Measurements from ENCODE around the gene RBM8A. TPM values are rescaled to one million over a fixed set of nuclear protein-coding genes. Genes with fewer than 3 reads are reported as not detected.
A peak's percentile ranks its signal among the peaks of the same experiment; 100 is the strongest.

The RBM8A gene
- total and polyA plus RNA-seq, 4 donors: 48.8 to 66.2 (median 57.5) TPM

- no peak for TF ChIP-seq HNF4G (IDR thresholded peaks at IDR 0.05)
Observed at GRCh38 chr1:145886816-145887215, 40.5 kb downstream of the RBM8A start (continued).

- Histone ChIP-seq H3K27ac (ENCODE audit: low read depth in 1 of 2, low read length in 2 of 2) (no peak overlapping the region), H3K9ac (ENCODE audit: low read depth in 1 of 2, low read length in 2 of 2) (no peak overlapping the region), H3K4me1 (ENCODE audit: control insufficient read depth in 4 of 4, insufficient read depth in 4 of 4, low read length in 3 of 4) (peaks cover 0 to 13% (median 8%) of the 10 kb centered on the region in 4 donors), H3K36me3 (ENCODE audit: control insufficient read depth in 4 of 4, insufficient read depth in 3 of 4, low read depth in 1 of 4, low read length in 3 of 4) (no peaks in the 10 kb centered on the region), H3K4me3 (ENCODE audit: low read depth in 1 of 3, low read length in 3 of 3) (peak overlapping the region in 2 of 3 donors; percentile 76 to 81), H3K27me3 (ENCODE audit: control insufficient read depth in 4 of 4, insufficient read depth in 4 of 4, low read length in 3 of 4) (no peaks in the 10 kb centered on the region), H3K9me3 (ENCODE audit: control insufficient read depth in 4 of 4, low read length in 3 of 4) (no peaks in the 10 kb centered on the region)
- no peak for DNase-seq (ENCODE audit: low spot score)
- 55% methylated on average over 11 of the region's 11 CpGs for WGBS
- no peak for TF ChIP-seq SP1 (IDR thresholded peaks at IDR 0.05)
- TF ChIP-seq YY1 (IDR thresholded peaks at IDR 0.05): no peak
- no peak for TF ChIP-seq HNF4A (conservative IDR thresholded peaks at IDR 0.05)
- TF ChIP-seq CTCF (IDR thresholded peaks at IDR 0.05; ENCODE audit: low read depth, low read length, missing input control): no peak
- no peak for TF ChIP-seq JUND (IDR thresholded peaks at IDR 0.05)
- no peak for TF ChIP-seq RAD21 (IDR thresholded peaks at IDR 0.05)
- TF ChIP-seq REST (IDR thresholded peaks at IDR 0.05): no peak
- no peak for TF ChIP-seq NR2F2 (IDR thresholded peaks at IDR 0.05)
- TF ChIP-seq ATF3 (IDR thresholded peaks at IDR 0.05): no peak
- no peak for TF ChIP-seq RXRA (IDR thresholded peaks at IDR 0.05)
Observed at GRCh38 chr1:145886390-145886789, 40.9 kb downstream of the RBM8A start.

GRCh38 chr1:145885738-145886287 lies 41.5 kb downstream of the RBM8A start, which contains the start of gene ANKRD35:
Gene ANKRD35 (minus strand): TSS chr1:145885866. CDS start chr1:145885758, 108 bp downstream.
- Histone ChIP-seq H3K36me3 (ENCODE audit: control insufficient read depth in 4 of 4, insufficient read depth in 3 of 4, low read depth in 1 of 4, low read length in 3 of 4) (no peaks in the 10 kb centered on the region), H3K9ac (ENCODE audit: low read depth in 1 of 2, low read length in 2 of 2) (no peak within 1 kb of the TSS), H3K4me3 (ENCODE audit: low read depth in 1 of 3, low read length in 3 of 3) (peak within 1 kb of the TSS; percentile 63 to 81 (median 76)), H3K27me3 (ENCODE audit: control insufficient read depth in 4 of 4, insufficient read depth in 4 of 4, low read length in 3 of 4) (no peaks in the 10 kb centered on the region), H3K4me1 (ENCODE audit: control insufficient read depth in 4 of 4, insufficient read depth in 4 of 4, low read length in 3 of 4) (peaks cover 0 to 13% (median 6%) of the 10 kb centered on the region in 4 donors), H3K9me3 (ENCODE audit: control insufficient read depth in 4 of 4, low read length in 3 of 4) (no peaks in the 10 kb centered on the region), H3K27ac (ENCODE audit: low read depth in 1 of 2, low read length in 2 of 2) (no peak within 1 kb of the TSS)
- DNase-seq (ENCODE audit: low spot score): peak; percentile 87
- 2% methylated on average over 36 of the region's 36 CpGs for WGBS
- TF ChIP-seq REST (IDR thresholded peaks at IDR 0.05): no peak
- no peak for TF ChIP-seq RXRA (IDR thresholded peaks at IDR 0.05)
- TF ChIP-seq YY1 (IDR thresholded peaks at IDR 0.05): no peak
- no peak for TF ChIP-seq HNF4A (conservative IDR thresholded peaks at IDR 0.05)
- TF ChIP-seq RAD21 (IDR thresholded peaks at IDR 0.05): no peak
- TF ChIP-seq FOXA2 (IDR thresholded peaks at IDR 0.05): no peak
- no peak for TF ChIP-seq ZBTB33 (IDR thresholded peaks at IDR 0.05)
- no peak for TF ChIP-seq NR2F2 (IDR thresholded peaks at IDR 0.05)
- TF ChIP-seq ATF3 (IDR thresholded peaks at IDR 0.05): no peak
- TF ChIP-seq JUND (IDR thresholded peaks at IDR 0.05): no peak
